ENCODE measurements around the gene SNTG2.
A peak's percentile ranks its signal among the peaks of the same experiment; 100 is the strongest.
"Not testable (repeated sequence)": the region's sequence is repeated elsewhere in the genome, so short reads cannot be mapped to it uniquely, and the experiment has no call there.

The SNTG2 gene

GRCh38 chr2:1104364-1104763, 153.7 kb downstream of the SNTG2 start:
- no peak for DNase-seq (ENCODE audit: low spot score)
- no peak overlapping the region for H3K27ac Mint-ChIP-seq
- H3K9me3 Mint-ChIP-seq, result no peaks in the 10 kb centered on the region
- H3K36me3 Mint-ChIP-seq (ENCODE audit: low read depth), result no peaks in the 10 kb centered on the region
- H3K4me1 Mint-ChIP-seq (ENCODE audit: low read depth), result no peaks in the 10 kb centered on the region
- H3K4me3 Mint-ChIP-seq, result no peak overlapping the region
- no peaks in the 10 kb centered on the region for H3K27me3 Mint-ChIP-seq (ENCODE audit: low read depth)

- H3K27ac Mint-ChIP-seq; H3K36me3 Mint-ChIP-seq (ENCODE audit: low read depth); H3K4me3 Mint-ChIP-seq; H3K27me3 Mint-ChIP-seq (ENCODE audit: low read depth); H3K4me1 Mint-ChIP-seq (ENCODE audit: low read depth); DNase-seq (ENCODE audit: low spot score); H3K9me3 Mint-ChIP-seq: not testable (repeated sequence)
These were observed 155.7 kb downstream of the SNTG2 start for GRCh38 chr2:1106344-1106743.

- Mint-ChIP-seq H3K27ac (no peak overlapping the region), H3K36me3 (ENCODE audit: low read depth) (no peaks in the 10 kb centered on the region), H3K4me3 (no peak overlapping the region), H3K9me3 (peaks cover 49% of the 10 kb centered on the region), H3K4me1 (ENCODE audit: low read depth) (no peaks in the 10 kb centered on the region), H3K27me3 (ENCODE audit: low read depth) (peaks cover 2% of the 10 kb centered on the region)
- DNase-seq (ENCODE audit: low spot score), result no peak
These were observed 165.3 kb downstream of the SNTG2 start for GRCh38 chr2:1115843-1116539.

- no peaks in the 10 kb centered on the region for H3K36me3 Mint-ChIP-seq (ENCODE audit: low read depth)
- no peak overlapping the region for H3K27ac Mint-ChIP-seq
- peaks cover 38% of the 10 kb centered on the region for H3K9me3 Mint-ChIP-seq
- no peak overlapping the region for H3K4me3 Mint-ChIP-seq
- no peak for DNase-seq (ENCODE audit: low spot score)
- no peaks in the 10 kb centered on the region for H3K4me1 Mint-ChIP-seq (ENCODE audit: low read depth)
- H3K27me3 Mint-ChIP-seq (ENCODE audit: low read depth), result peaks cover 4% of the 10 kb centered on the region
These were observed 166.9 kb downstream of the SNTG2 start for GRCh38 chr2:1117569-1117968.

GRCh38 chr2:1125217-1125616, 174.6 kb downstream of the SNTG2 start:
- Mint-ChIP-seq H3K4me3 (no peak overlapping the region), H3K27me3 (ENCODE audit: low read depth) (peaks cover 12% of the 10 kb centered on the region), H3K27ac (no peak overlapping the region), H3K9me3 (no peaks in the 10 kb centered on the region), H3K36me3 (ENCODE audit: low read depth) (no peaks in the 10 kb centered on the region), H3K4me1 (ENCODE audit: low read depth) (peaks cover 3% of the 10 kb centered on the region)
- no peak for DNase-seq (ENCODE audit: low spot score)

GRCh38 chr2:1125633-1126370, 175.2 kb downstream of the SNTG2 start:
- no peak for DNase-seq (ENCODE audit: low spot score)
- H3K4me3 Mint-ChIP-seq, result no peak overlapping the region
- peaks cover 3% of the 10 kb centered on the region for H3K4me1 Mint-ChIP-seq (ENCODE audit: low read depth)
- no peaks in the 10 kb centered on the region for H3K9me3 Mint-ChIP-seq
- H3K27ac Mint-ChIP-seq, result no peak overlapping the region
- peaks cover 11% of the 10 kb centered on the region for H3K27me3 Mint-ChIP-seq (ENCODE audit: low read depth)
- H3K36me3 Mint-ChIP-seq (ENCODE audit: low read depth), result no peaks in the 10 kb centered on the region

- no peak overlapping the region for H3K27ac Mint-ChIP-seq
- peaks cover 8% of the 10 kb centered on the region for H3K4me1 Mint-ChIP-seq (ENCODE audit: low read depth)
- H3K4me3 Mint-ChIP-seq, result no peak overlapping the region
- H3K36me3 Mint-ChIP-seq (ENCODE audit: low read depth), result no peaks in the 10 kb centered on the region
- no peak for DNase-seq (ENCODE audit: low spot score)
- H3K27me3 Mint-ChIP-seq (ENCODE audit: low read depth), result peaks cover 10% of the 10 kb centered on the region
- no peaks in the 10 kb centered on the region for H3K9me3 Mint-ChIP-seq
These were observed 179.3 kb downstream of the SNTG2 start for GRCh38 chr2:1129982-1130381.

- Mint-ChIP-seq H3K27me3 (ENCODE audit: low read depth) (peaks cover 10% of the 10 kb centered on the region), H3K27ac (no peak overlapping the region), H3K9me3 (no peaks in the 10 kb centered on the region), H3K36me3 (ENCODE audit: low read depth) (no peaks in the 10 kb centered on the region), H3K4me3 (no peak overlapping the region), H3K4me1 (ENCODE audit: low read depth) (peaks cover 8% of the 10 kb centered on the region)
- no peak for DNase-seq (ENCODE audit: low spot score)
These were observed 180.3 kb downstream of the SNTG2 start for GRCh38 chr2:1130922-1131321.

GRCh38 chr2:1132328-1132969, 181.8 kb downstream of the SNTG2 start:
- no peak for DNase-seq (ENCODE audit: low spot score)
- Mint-ChIP-seq H3K9me3 (no peaks in the 10 kb centered on the region), H3K4me1 (ENCODE audit: low read depth) (peaks cover 6% of the 10 kb centered on the region), H3K27ac (no peak overlapping the region), H3K4me3 (no peak overlapping the region), H3K27me3 (ENCODE audit: low read depth) (peaks cover 4% of the 10 kb centered on the region), H3K36me3 (ENCODE audit: low read depth) (no peaks in the 10 kb centered on the region)

GRCh38 chr2:1133896-1134295, 183.2 kb downstream of the SNTG2 start:
- not testable (repeated sequence) for H3K36me3 Mint-ChIP-seq (ENCODE audit: low read depth); DNase-seq (ENCODE audit: low spot score); H3K4me1 Mint-ChIP-seq (ENCODE audit: low read depth); H3K27me3 Mint-ChIP-seq (ENCODE audit: low read depth); H3K27ac Mint-ChIP-seq; H3K9me3 Mint-ChIP-seq
- peak overlapping the region; percentile 68 for H3K4me3 Mint-ChIP-seq

GRCh38 chr2:1134629-1135028, 184.0 kb downstream of the SNTG2 start:
- Mint-ChIP-seq H3K4me3 (no peak overlapping the region), H3K4me1 (ENCODE audit: low read depth) (peaks cover 6% of the 10 kb centered on the region), H3K27ac (no peak overlapping the region), H3K9me3 (no peaks in the 10 kb centered on the region), H3K27me3 (ENCODE audit: low read depth) (peaks cover 2% of the 10 kb centered on the region), H3K36me3 (ENCODE audit: low read depth) (no peaks in the 10 kb centered on the region)
- DNase-seq (ENCODE audit: low spot score), result no peak

GRCh38 chr2:1136067-1136466, 185.4 kb downstream of the SNTG2 start:
- Mint-ChIP-seq H3K4me3 (no peak overlapping the region), H3K9me3 (no peaks in the 10 kb centered on the region), H3K27ac (no peak overlapping the region), H3K27me3 (ENCODE audit: low read depth) (peaks cover 2% of the 10 kb centered on the region), H3K4me1 (ENCODE audit: low read depth) (peaks cover 6% of the 10 kb centered on the region), H3K36me3 (ENCODE audit: low read depth) (no peaks in the 10 kb centered on the region)
- no peak for DNase-seq (ENCODE audit: low spot score)

GRCh38 chr2:1136846-1137245, 186.2 kb downstream of the SNTG2 start:
- peaks cover 6% of the 10 kb centered on the region for H3K4me1 Mint-ChIP-seq (ENCODE audit: low read depth)

GRCh38 chr2:1137264-1137663, 186.6 kb downstream of the SNTG2 start:
- no peak overlapping the region for H3K4me3 Mint-ChIP-seq
- no peaks in the 10 kb centered on the region for H3K9me3 Mint-ChIP-seq
- H3K4me1 Mint-ChIP-seq (ENCODE audit: low read depth), result peaks cover 6% of the 10 kb centered on the region
- no peaks in the 10 kb centered on the region for H3K36me3 Mint-ChIP-seq (ENCODE audit: low read depth)
- H3K27ac Mint-ChIP-seq, result no peak overlapping the region
- no peaks in the 10 kb centered on the region for H3K27me3 Mint-ChIP-seq (ENCODE audit: low read depth)
- no peak for DNase-seq (ENCODE audit: low spot score)

More at GRCh38 chr2:1136846-1137245, 186.2 kb downstream of the SNTG2 start:
- no peaks in the 10 kb centered on the region for H3K9me3 Mint-ChIP-seq
- no peak for DNase-seq (ENCODE audit: low spot score)
- H3K4me3 Mint-ChIP-seq, result no peak overlapping the region
- no peaks in the 10 kb centered on the region for H3K36me3 Mint-ChIP-seq (ENCODE audit: low read depth)
- H3K27me3 Mint-ChIP-seq (ENCODE audit: low read depth), result peaks cover 2% of the 10 kb centered on the region
- no peak overlapping the region for H3K27ac Mint-ChIP-seq
